Tibial nerve (tissue), 4 donors: Measurements from ENCODE around the gene DEFB127.

Experiments used
- EP300 ChIP-seq, 2 donors: sonication (generic); formaldehyde crosslinking; IDR thresholded peaks; one replicate each; pipeline ENCODE4 v1.6.1; 2017; ENCODE audit warnings: antibody characterized with exemption in 2 of 2, mild to moderate bottlenecking in 1 of 2
- POLR2A ChIP-seq, 2 donors: fragments of 450-650 bp; IDR thresholded peaks; one replicate each; pipeline ENCODE4 v1.6.1; 2017; ENCODE audit warnings: antibody characterized with exemption in 2 of 2, mild to moderate bottlenecking in 2 of 2, moderate library complexity in 2 of 2
- TF ChIP-seq, protein P1 (sequence below), 5 experiments: fragments of 200-600 bp in 3 of 5; fragments of 450-650 bp in 2 of 5; sonication (generic) in 3 of 5; IDR thresholded peaks; one replicate each; pipeline ENCODE4 v1.5.1; 2016 to 2019; ENCODE audit warnings: antibody characterized with exemption in 5 of 5, mild to moderate bottlenecking in 3 of 5, moderate library complexity in 2 of 5

DNA sequence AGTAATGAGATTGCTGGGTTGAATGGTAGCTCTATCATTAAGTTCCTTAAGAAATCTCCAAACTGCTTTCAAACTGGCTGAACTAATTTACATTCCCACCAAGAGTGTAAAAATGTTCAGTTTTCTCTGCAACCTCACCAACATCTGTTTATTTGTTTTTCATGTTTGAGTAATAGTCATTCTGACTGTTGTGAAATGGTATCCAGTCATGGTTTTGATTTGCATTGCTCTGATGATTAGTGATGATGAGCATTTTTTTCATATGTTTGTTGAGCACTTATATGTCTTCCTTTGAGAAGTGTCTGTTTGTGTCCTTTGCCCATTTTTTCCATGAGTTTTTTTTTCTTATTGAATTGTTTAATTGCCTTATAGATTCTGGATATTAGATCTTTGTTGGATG is 44.9 kb upstream of the DEFB127 start:
- TF ChIP-seq, protein P1, sequence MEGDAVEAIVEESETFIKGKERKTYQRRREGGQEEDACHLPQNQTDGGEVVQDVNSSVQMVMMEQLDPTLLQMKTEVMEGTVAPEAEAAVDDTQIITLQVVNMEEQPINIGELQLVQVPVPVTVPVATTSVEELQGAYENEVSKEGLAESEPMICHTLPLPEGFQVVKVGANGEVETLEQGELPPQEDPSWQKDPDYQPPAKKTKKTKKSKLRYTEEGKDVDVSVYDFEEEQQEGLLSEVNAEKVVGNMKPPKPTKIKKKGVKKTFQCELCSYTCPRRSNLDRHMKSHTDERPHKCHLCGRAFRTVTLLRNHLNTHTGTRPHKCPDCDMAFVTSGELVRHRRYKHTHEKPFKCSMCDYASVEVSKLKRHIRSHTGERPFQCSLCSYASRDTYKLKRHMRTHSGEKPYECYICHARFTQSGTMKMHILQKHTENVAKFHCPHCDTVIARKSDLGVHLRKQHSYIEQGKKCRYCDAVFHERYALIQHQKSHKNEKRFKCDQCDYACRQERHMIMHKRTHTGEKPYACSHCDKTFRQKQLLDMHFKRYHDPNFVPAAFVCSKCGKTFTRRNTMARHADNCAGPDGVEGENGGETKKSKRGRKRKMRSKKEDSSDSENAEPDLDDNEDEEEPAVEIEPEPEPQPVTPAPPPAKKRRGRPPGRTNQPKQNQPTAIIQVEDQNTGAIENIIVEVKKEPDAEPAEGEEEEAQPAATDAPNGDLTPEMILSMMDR (IDR thresholded peaks at IDR 0.05): no peak
- no peak for TF ChIP-seq POLR2A (IDR thresholded peaks at IDR 0.05)
- TF ChIP-seq EP300 (IDR thresholded peaks at IDR 0.05): no peak
